Esophagus muscularis mucosa (tissue), 4 donors: ENCODE data around the gene CC2D2B. TPM values are rescaled to one million over a fixed set of nuclear protein-coding genes. Genes with fewer than 3 reads are reported as not detected.
"Not testable (repeated sequence)": the region's sequence is repeated elsewhere in the genome, so short reads cannot be mapped to it uniquely, and the experiment has no call there.

Source experiments
- DNase-seq: peaks from one replicate; pipeline ENCODE4 v3.0.0-alpha.2; 2017; ENCODE audit errors: extremely low spot score
- H3K27ac ChIP-seq, 4 donors: fragments of 200-600 bp; sonication (generic); replicated peaks in 1 of 4; 1 replicate in 3 of 4; 2 replicates in 1 of 4; pipeline ENCODE4 v1.5.1; 2016 to 2019; ENCODE audit warnings: mild to moderate bottlenecking in 1 of 4
- H3K27me3 ChIP-seq, 4 donors: fragments of 200-600 bp; sonication (generic); one replicate each; pipeline versions ENCODE4 v1.5.1 to v1.6.0; 2016 to 2019
- H3K36me3 ChIP-seq, 4 donors: fragments of 200-600 bp; sonication (generic); one replicate each; pipeline ENCODE4 v1.5.1; 2016 to 2019
- H3K4me1 ChIP-seq, 4 donors: fragments of 200-600 bp; sonication (generic); one replicate each; pipeline ENCODE4 v1.5.1; 2016 to 2019
- H3K4me3 ChIP-seq, 4 donors: fragments of 200-600 bp; sonication (generic); 1 replicate in 2 of 4; 2 replicates in 2 of 4; pipeline ENCODE4 v1.5.1; 2016 to 2019; ENCODE audit warnings: mild to moderate bottlenecking in 4 of 4, moderate library complexity in 1 of 4
- H3K9me3 ChIP-seq, 4 donors: fragments of 200-600 bp; sonication (generic); 1 replicate in 3 of 4; 2 replicates in 1 of 4; pipeline ENCODE4 v1.5.1; 2016 to 2019
- CTCF ChIP-seq, 3 experiments: fragments of 200-600 bp in 2 of 3; fragments of 450-650 bp in 1 of 3; sonication (generic) in 2 of 3; IDR thresholded peaks; one replicate each; pipeline ENCODE4 v1.5.1; 2017 to 2019; ENCODE audit warnings: antibody characterized with exemption in 3 of 3, mild to moderate bottlenecking in 2 of 3, moderate library complexity in 1 of 3
- EP300 ChIP-seq: sonication (generic); formaldehyde crosslinking; IDR thresholded peaks from one replicate; pipeline ENCODE4 v1.6.1; 2017; ENCODE audit warnings: antibody characterized with exemption
- POLR2A ChIP-seq: fragments of 450-650 bp; IDR thresholded peaks from one replicate; pipeline ENCODE4 v1.6.1; 2017; ENCODE audit warnings: antibody characterized with exemption, moderate library complexity, mild to moderate bottlenecking, low read depth
- POLR2AphosphoS5 ChIP-seq, 2 donors: sonication (generic); formaldehyde crosslinking; IDR thresholded peaks; one replicate each; pipeline ENCODE4 v1.6.1; 2017; ENCODE audit warnings: antibody characterized with exemption in 2 of 2
- WGBS: methylation state at CpG from one replicate; pipeline ENCODE4 v1.1.5; 2018; 5-methylcytosine and 5-hydroxymethylcytosine counted together
- intact Hi-C: fragments of 100-400 bp; cut with DNase I; formaldehyde crosslinking; loops from one replicate; pipeline ENCODE4 v1.15.1; 2023
- total RNA-seq, 4 donors: library from RNA; depleted of rRNA; stranded (reverse); fragments of >200 nt; gene quantifications; one replicate each; pipeline versions ENCODE4 v1.1.0 to v1.2.1, GENCODE V29; 2016

Gene CC2D2B
- total RNA-seq, 4 donors from 2014 or later = 1.2 to 2.9 (median 1.8) TPM

GRCh38 chr10:95908450-95908849 is 675 bp downstream of the CC2D2B start:
- WGBS = 52% methylated on average over 4 of the region's 4 CpGs
- Histone ChIP-seq H3K4me1 (peaks cover 0 to 11% (median 8%) of the 10 kb centered on the region in 4 donors), H3K4me3 (peak overlapping the region in 3 of 4 donors; percentile 73 to 77 (median 74)), H3K27me3 (no peaks in the 10 kb centered on the region), H3K36me3 (peaks cover 0 to 10% (median 2%) of the 10 kb centered on the region in 4 donors), H3K27ac (peak overlapping the region; percentile 87 to 92 (median 92)), H3K9me3 (no peaks in the 10 kb centered on the region)
- DNase-seq = no peak
- no peak for TF ChIP-seq EP300
- no peak for TF ChIP-seq CTCF (IDR thresholded peaks at IDR 0.05)
- no peak for TF ChIP-seq POLR2AphosphoS5 (IDR thresholded peaks at IDR 0.05)
- no peak for TF ChIP-seq POLR2A
- intact Hi-C loops = no loop called here

- no peaks in the 10 kb centered on the region for H3K36me3 ChIP-seq
- 97% methylated on average over 2 of the region's 2 CpGs for WGBS
- H3K27ac ChIP-seq = no peak overlapping the region
Observed at GRCh38 chr10:95909561-95909960, 1.8 kb downstream of the CC2D2B start.

GRCh38 chr10:95916039-95916438 is 8.3 kb downstream of the CC2D2B start:
- H3K9me3 ChIP-seq, H3K36me3 ChIP-seq, H3K4me3 ChIP-seq, H3K27ac ChIP-seq, H3K27me3 ChIP-seq, DNase-seq, intact Hi-C loops, H3K4me1 ChIP-seq: not testable (repeated sequence)

More at GRCh38 chr10:95909561-95909960, 1.8 kb downstream of the CC2D2B start:
- H3K4me3 ChIP-seq = no peak overlapping the region
- DNase-seq = no peak
- no peaks in the 10 kb centered on the region for H3K27me3 ChIP-seq
- no peak for TF ChIP-seq CTCF (IDR thresholded peaks at IDR 0.05)
- no peak for TF ChIP-seq POLR2A
- TF ChIP-seq EP300 = no peak
- no peak for TF ChIP-seq POLR2AphosphoS5 (IDR thresholded peaks at IDR 0.05)
- intact Hi-C loops = no loop called here
- H3K9me3 ChIP-seq = no peaks in the 10 kb centered on the region
- peaks cover 0 to 11% (median 8%) of the 10 kb centered on the region in 4 donors for H3K4me1 ChIP-seq

DNA sequence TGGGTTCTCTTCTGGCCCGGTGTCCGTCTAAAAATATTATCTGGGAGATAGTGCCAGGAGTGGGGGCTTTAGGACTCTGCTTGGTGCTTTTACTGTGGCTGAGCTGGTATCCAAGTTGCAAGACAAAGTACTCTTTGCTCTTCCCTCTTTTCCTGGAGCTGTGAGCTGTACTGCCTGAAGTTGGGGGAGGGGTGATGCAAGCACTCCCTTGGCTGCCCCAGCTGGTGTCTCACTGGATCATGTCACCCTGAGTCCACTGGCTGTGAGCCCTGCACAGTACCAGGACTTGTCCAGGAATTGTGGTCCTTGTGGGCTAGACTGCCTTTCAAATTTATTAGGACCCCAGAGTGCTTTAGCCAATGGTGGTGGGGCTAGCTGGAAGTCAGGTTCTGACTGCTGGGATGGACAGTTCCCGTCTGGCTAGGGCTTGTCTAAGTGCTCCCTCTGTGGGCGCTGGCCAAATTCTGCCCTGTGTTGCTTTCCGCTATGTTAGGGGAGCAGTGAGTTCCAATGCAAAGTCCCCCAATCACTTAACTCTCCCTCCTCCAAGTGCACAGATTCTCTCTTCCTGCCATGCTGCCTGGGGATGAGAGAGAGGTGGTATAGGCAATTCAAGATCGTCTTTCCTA is 13.1 kb downstream of the CC2D2B start:
- 80% methylated on average over 5 of the region's 6 CpGs for WGBS
- TF ChIP-seq CTCF (IDR thresholded peaks at IDR 0.05) (no peak), POLR2AphosphoS5 (IDR thresholded peaks at IDR 0.05) (no peak), EP300 (no peak)
- DNase-seq = no peak

DNA sequence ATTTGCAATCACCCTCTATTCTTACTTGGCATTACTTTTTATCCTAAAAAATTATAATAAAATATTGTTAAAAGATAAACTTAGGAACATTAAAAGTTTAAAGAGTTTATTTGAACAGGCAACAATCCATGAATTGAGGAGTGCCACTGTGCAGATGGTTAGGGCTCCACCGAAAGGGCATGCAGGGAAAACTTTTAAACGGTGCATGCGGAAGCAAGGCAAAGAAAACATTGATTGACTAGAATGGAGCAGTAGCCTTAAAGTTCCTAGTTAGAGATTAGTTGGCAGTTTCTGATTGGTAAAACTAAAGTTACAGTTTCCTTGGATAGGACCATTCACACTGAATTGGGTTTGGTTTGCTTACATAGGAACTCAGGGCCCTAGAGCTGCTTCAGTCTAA is 17.3 kb downstream of the CC2D2B start:
- Histone ChIP-seq H3K4me3 (no peak overlapping the region), H3K9me3 (no peaks in the 10 kb centered on the region), H3K4me1 (no peaks in the 10 kb centered on the region), H3K27ac (no peak overlapping the region), H3K36me3 (no peaks in the 10 kb centered on the region), H3K27me3 (no peaks in the 10 kb centered on the region)
- WGBS = 84% methylated on average over 3 of the region's 3 CpGs
- DNase-seq = no peak
- TF ChIP-seq CTCF (IDR thresholded peaks at IDR 0.05) (no peak), POLR2A (no peak), POLR2AphosphoS5 (IDR thresholded peaks at IDR 0.05) (no peak), EP300 (no peak)
- intact Hi-C loops = no loop called here

More for the DNA sequence above, 13.1 kb downstream of the CC2D2B start:
- no peaks in the 10 kb centered on the region for H3K9me3 ChIP-seq
- no peak overlapping the region for H3K4me3 ChIP-seq
- no peaks in the 10 kb centered on the region for H3K36me3 ChIP-seq
- no peaks in the 10 kb centered on the region for H3K4me1 ChIP-seq
- intact Hi-C loops = no loop called here
- H3K27me3 ChIP-seq = no peaks in the 10 kb centered on the region
- H3K27ac ChIP-seq = no peak overlapping the region
